Measurements from ENCODE around the gene CEP170B.
"Not testable (repeated sequence)": the region's sequence is repeated elsewhere in the genome, so short reads cannot be mapped to it uniquely, and the experiment has no call there.

Gene CEP170B

GRCh38 chr14:104865081-104865630, at the start of gene CEP170B:
Gene CEP170B, plus strand, starts transcription at chr14:104865268. Its CDS starts 3,183 bp downstream, at chr14:104868451.
- peak; percentile 71 for DNase-seq (ENCODE audit: low read depth, low spot score)

GRCh38 chr14:104816616-104816884, 48.5 kb upstream of the CEP170B start:
- no peak for DNase-seq (ENCODE audit: low read depth, low spot score)

GRCh38 chr14:104817930-104818713, 46.9 kb upstream of the CEP170B start:
- no peak for DNase-seq (ENCODE audit: low read depth, low spot score)

- no peak for DNase-seq (ENCODE audit: low read depth, low spot score)
Observed at GRCh38 chr14:104818714-104819161, 46.3 kb upstream of the CEP170B start.

- DNase-seq (ENCODE audit: low read depth, low spot score): no peak
Observed at GRCh38 chr14:104819361-104819781, 45.7 kb upstream of the CEP170B start.

- DNase-seq (ENCODE audit: low read depth, low spot score): peak; percentile 88
Observed at GRCh38 chr14:104820669-104821228, 44.3 kb upstream of the CEP170B start.

- DNase-seq (ENCODE audit: low read depth, low spot score): no peak
Observed at GRCh38 chr14:104821229-104821945, 43.7 kb upstream of the CEP170B start.

GRCh38 chr14:104821971-104822608, 43.0 kb upstream of the CEP170B start:
- no peak for DNase-seq (ENCODE audit: low read depth, low spot score)

GRCh38 chr14:104822821-104823615, 42.0 kb upstream of the CEP170B start:
- DNase-seq (ENCODE audit: low read depth, low spot score): no peak

- no peak for DNase-seq (ENCODE audit: low read depth, low spot score)
Observed at GRCh38 chr14:104824353-104824997, 40.6 kb upstream of the CEP170B start.

GRCh38 chr14:104826189-104826860, 38.7 kb upstream of the CEP170B start:
- peak; percentile 92 for DNase-seq (ENCODE audit: low read depth, low spot score)

GRCh38 chr14:104826861-104827176, 38.2 kb upstream of the CEP170B start:
- peak; percentile 33 for DNase-seq (ENCODE audit: low read depth, low spot score)

- peak; percentile 70 for DNase-seq (ENCODE audit: low read depth, low spot score)
Observed at GRCh38 chr14:104827177-104828055, 37.7 kb upstream of the CEP170B start.

GRCh38 chr14:104830781-104831180, 34.3 kb upstream of the CEP170B start:
- DNase-seq (ENCODE audit: low read depth, low spot score): no peak

GRCh38 chr14:104836171-104836935, 28.7 kb upstream of the CEP170B start:
- not testable (repeated sequence) for DNase-seq (ENCODE audit: low read depth, low spot score)

- no peak for DNase-seq (ENCODE audit: low read depth, low spot score)
Observed at GRCh38 chr14:104841730-104842129, 23.3 kb upstream of the CEP170B start.

- DNase-seq (ENCODE audit: low read depth, low spot score): no peak
Observed at GRCh38 chr14:104843006-104843405, 22.1 kb upstream of the CEP170B start.
